ENCODE data around the gene COL7A1.

- TF ChIP-seq POLR2A (IDR thresholded peaks at IDR 0.05) (no peak), CTCF (IDR thresholded peaks at IDR 0.05) (no peak), EP300 (IDR thresholded peaks at IDR 0.05; ENCODE audit: low read depth) (no peak)
These were observed 42.8 kb downstream of the COL7A1 start for GRCh38 chr3:48552111-48552951.
